Keratinocyte (primary cell): ENCODE measurements around the gene NCOA7.

Experiments
- EZH2 ChIP-seq: IDR thresholded peaks from one replicate; pipeline ENCODE4 v1.6.1; 2012; ENCODE audit warnings: inconsistent platforms, mild to moderate bottlenecking, low read length, moderate library complexity
- TF ChIP-seq, protein P1 (sequence below), 3 experiments: IDR thresholded peaks in 1 of 3; conservative IDR thresholded peaks in 1 of 3; optimal IDR thresholded peaks in 1 of 3; 2 replicates in 2 of 3; 3 replicates in 1 of 3; pipeline versions ENCODE3 to v1.5.1; 2011; ENCODE audit warnings: low read length in 3 of 3, mild to moderate bottlenecking in 3 of 3, moderate library complexity in 2 of 3, control low read depth in 1 of 3, inconsistent platforms in 1 of 3; ENCODE audit not compliant: insufficient read depth in 2 of 3; ENCODE audit errors: extremely low read depth in 1 of 3

DNA sequence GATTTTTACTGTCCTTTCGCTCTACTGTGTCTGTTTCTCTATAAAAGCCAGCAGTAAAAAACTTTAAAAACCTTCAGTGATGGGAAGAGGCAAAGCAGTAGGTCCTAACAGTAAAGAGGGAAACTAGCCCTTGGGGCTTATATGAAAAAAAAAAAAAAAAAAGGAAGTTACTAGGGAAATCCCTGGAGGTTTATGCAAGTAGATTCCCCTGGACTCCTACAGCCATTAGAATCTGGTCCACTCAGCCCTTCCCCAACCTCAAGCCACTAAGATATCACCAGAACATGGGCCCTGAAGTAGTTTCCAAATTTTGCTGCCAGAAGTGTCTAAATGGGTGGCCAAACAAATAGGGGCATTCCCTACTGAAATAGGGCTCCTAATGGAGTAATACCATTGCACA lies 95.3 kb downstream of the NCOA7 start:
- TF ChIP-seq, protein P1, sequence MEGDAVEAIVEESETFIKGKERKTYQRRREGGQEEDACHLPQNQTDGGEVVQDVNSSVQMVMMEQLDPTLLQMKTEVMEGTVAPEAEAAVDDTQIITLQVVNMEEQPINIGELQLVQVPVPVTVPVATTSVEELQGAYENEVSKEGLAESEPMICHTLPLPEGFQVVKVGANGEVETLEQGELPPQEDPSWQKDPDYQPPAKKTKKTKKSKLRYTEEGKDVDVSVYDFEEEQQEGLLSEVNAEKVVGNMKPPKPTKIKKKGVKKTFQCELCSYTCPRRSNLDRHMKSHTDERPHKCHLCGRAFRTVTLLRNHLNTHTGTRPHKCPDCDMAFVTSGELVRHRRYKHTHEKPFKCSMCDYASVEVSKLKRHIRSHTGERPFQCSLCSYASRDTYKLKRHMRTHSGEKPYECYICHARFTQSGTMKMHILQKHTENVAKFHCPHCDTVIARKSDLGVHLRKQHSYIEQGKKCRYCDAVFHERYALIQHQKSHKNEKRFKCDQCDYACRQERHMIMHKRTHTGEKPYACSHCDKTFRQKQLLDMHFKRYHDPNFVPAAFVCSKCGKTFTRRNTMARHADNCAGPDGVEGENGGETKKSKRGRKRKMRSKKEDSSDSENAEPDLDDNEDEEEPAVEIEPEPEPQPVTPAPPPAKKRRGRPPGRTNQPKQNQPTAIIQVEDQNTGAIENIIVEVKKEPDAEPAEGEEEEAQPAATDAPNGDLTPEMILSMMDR (optimal IDR thresholded peaks at IDR 0.05 in 1 of 3, IDR thresholded peaks at IDR 0.05 in 1 of 3, conservative IDR thresholded peaks at IDR 0.05 in 1 of 3; ENCODE audit: extremely low read depth in 1 of 3, insufficient read depth in 2 of 3, low read length in 3 of 3): no peak
- TF ChIP-seq EZH2: no peak
